Adrenal gland (tissue), 12 donors: ENCODE data around the gene FAT1. TPM values are rescaled to one million over a fixed set of nuclear protein-coding genes. Genes with fewer than 3 reads are reported as not detected.

Source experiments
- DNase-seq, 7 donors: peaks; one replicate each; pipeline ENCODE4 v3.0.0-alpha.2; 2019 to 2020
- H3K27ac ChIP-seq, 5 donors: fragments of 200-600 bp; sonication (generic) in 4 of 5; 1 replicate in 3 of 5; 2 replicates in 2 of 5; pipeline versions ENCODE4 v1.5.1 to v1.8.0; 2016 to 2020; ENCODE audit warnings: mild to moderate bottlenecking in 1 of 5
- H3K27me3 ChIP-seq: fragments of 200-600 bp; 2 replicates; pipeline ENCODE4 v1.8.0; 2021
- H3K36me3 ChIP-seq, 2 donors: fragments of 200-600 bp; replicated peaks in 1 of 2; 1 replicate in 1 of 2; 2 replicates in 1 of 2; pipeline versions ENCODE4 v1.5.1 to v1.8.0; 2018 to 2022
- H3K4me1 ChIP-seq, 2 donors: fragments of 200-600 bp; replicated peaks in 1 of 2; 1 replicate in 1 of 2; 2 replicates in 1 of 2; pipeline versions ENCODE4 v1.5.1 to v1.8.0; 2018 to 2021
- H3K4me3 ChIP-seq, 4 donors: fragments of 200-600 bp; sonication (generic) in 3 of 4; one replicate each; pipeline ENCODE4 v1.5.1; 2016 to 2018
- H3K9me3 ChIP-seq, 3 donors: fragments of 200-600 bp; sonication (generic) in 1 of 3; replicated peaks in 1 of 3; 1 replicate in 2 of 3; 2 replicates in 1 of 3; pipeline versions ENCODE4 v1.5.1 to v1.8.0; 2016 to 2021
- CTCF ChIP-seq, 6 experiments: fragments of 450-650 bp in 4 of 6; fragments of 200-600 bp in 2 of 6; sonication (generic) in 1 of 6; IDR thresholded peaks; 1 replicate in 5 of 6; 2 replicates in 1 of 6; pipeline versions ENCODE4 v1.5.1 to v1.8.0; 2016 to 2021; ENCODE audit warnings: antibody characterized with exemption in 6 of 6, mild to moderate bottlenecking in 2 of 6, moderate library complexity in 1 of 6
- POLR2A ChIP-seq, 2 donors: fragments of 450-650 bp; IDR thresholded peaks; one replicate each; pipeline ENCODE4 v1.6.1; 2017; ENCODE audit warnings: antibody characterized with exemption in 2 of 2, mild to moderate bottlenecking in 2 of 2, moderate library complexity in 1 of 2
- WGBS, 4 donors: extraction: QIAGEN DNeasy Blood & Tissue Kit in 2 of 4; methylation state at CpG; one replicate each; pipeline versions ENCODE4 v1.1.5 to v1.1.7; 2013 to 2017; 5-methylcytosine and 5-hydroxymethylcytosine counted together
- intact Hi-C, 2 donors: fragments of 100-400 bp; cut with DNase I; formaldehyde crosslinking; loops; one replicate each; pipeline versions ENCODE4 v1.14.1 to v1.15.0; 2022 to 2023
- polyA plus RNA-seq, 3 donors: library from polyadenylated mRNA; stranded (reverse); fragments of 200-250 nt in 2 of 3; fragments of 350-450 nt in 1 of 3; fragmentation: Illumina TruSeq in 1 of 3; extraction: RNeasy Lipid Tissue Mini Kit (QIAGEN cat#74804) in 1 of 3; gene quantifications; one replicate each; pipeline ENCODE4 v1.2.3, GENCODE V29; 2013 to 2014
- total RNA-seq, 9 donors: library from RNA; depleted of rRNA in 4 of 9; stranded (reverse); fragments of >200 nt in 4 of 9; fragments of 120-200 nt in 1 of 9; fragmentation: NEBNext Ultra II Directional in 1 of 9; extraction: Animal tissue kit (Norgen Biotek cat#: 25700) in 1 of 9; gene quantifications; one replicate each; pipeline versions ENCODE4 v1.1.0 to v1.2.4, GENCODE V29; 2013 to 2023
- donor health status: healthy with polysubstance abuse.
- donor health status: Bipolar disorder and iron deficiency.
- donor health status: DM: yes; HTN: yes; CAD: no.
- donor health status: DM: no; HTN: no; CAD: no.
- donor health status: DM: no; HTN: no; CAD: no.
- donor health status: DM: yes; HTN: yes; CAD: no.

Gene FAT1
- total and polyA plus RNA-seq, 12 donors, result 0.79 to 147 (median 6.3) TPM

- no peak overlapping the region for H3K4me3 ChIP-seq
- no peak for TF ChIP-seq POLR2A (IDR thresholded peaks at IDR 0.05)
- TF ChIP-seq CTCF (IDR thresholded peaks at IDR 0.05), result no peak
These were observed 22.4 kb downstream of the FAT1 start for GRCh38 chr4:186701273-186701672.

GRCh38 chr4:186700746-186701145 is 22.9 kb downstream of the FAT1 start:
- 87 to 95% (median 88%) methylated on average over 16 of the region's 16 CpGs for WGBS, 4 donors
- DNase-seq, result no peak
- H3K9me3 ChIP-seq, result no peaks in the 10 kb centered on the region
- TF ChIP-seq CTCF (IDR thresholded peaks at IDR 0.05), result no peak
- no peak for TF ChIP-seq POLR2A (IDR thresholded peaks at IDR 0.05)
- no peak overlapping the region for H3K27ac ChIP-seq
- no peak overlapping the region for H3K4me3 ChIP-seq
- intact Hi-C loops, result no loop called here
- H3K36me3 ChIP-seq, result no peaks in the 10 kb centered on the region
- no peaks in the 10 kb centered on the region for H3K27me3 ChIP-seq
- no peaks in the 10 kb centered on the region for H3K4me1 ChIP-seq

More at GRCh38 chr4:186701273-186701672, 22.4 kb downstream of the FAT1 start:
- WGBS, 4 donors, result 51 to 65% (median 60%) methylated on average over 5 of the region's 5 CpGs
- H3K4me1 ChIP-seq, result no peaks in the 10 kb centered on the region
- H3K36me3 ChIP-seq, result no peaks in the 10 kb centered on the region
- no peaks in the 10 kb centered on the region for H3K9me3 ChIP-seq
- no peak overlapping the region for H3K27ac ChIP-seq
- DNase-seq, result no peak
- intact Hi-C loops, result no loop called here
- no peaks in the 10 kb centered on the region for H3K27me3 ChIP-seq

- TF ChIP-seq POLR2A (IDR thresholded peaks at IDR 0.05), result no peak
- TF ChIP-seq CTCF (IDR thresholded peaks at IDR 0.05), result no peak
- Histone ChIP-seq H3K27ac (no peak overlapping the region), H3K4me3 (no peak overlapping the region), H3K4me1 (no peaks in the 10 kb centered on the region), H3K27me3 (no peaks in the 10 kb centered on the region), H3K9me3 (no peaks in the 10 kb centered on the region), H3K36me3 (no peaks in the 10 kb centered on the region)
- intact Hi-C loops, result no loop called here
- WGBS, 4 donors, result 76 to 86% (median 82%) methylated on average over 11 of the region's 11 CpGs
- DNase-seq, result no peak
These were observed 23.7 kb downstream of the FAT1 start for GRCh38 chr4:186699881-186700397.

GRCh38 chr4:186699298-186699697 is 24.4 kb downstream of the FAT1 start:
- no peaks in the 10 kb centered on the region for H3K9me3 ChIP-seq
- peak overlapping the region in 1 of 5 donors; percentile 24 for H3K27ac ChIP-seq
- no peaks in the 10 kb centered on the region for H3K36me3 ChIP-seq
- H3K27me3 ChIP-seq, result no peaks in the 10 kb centered on the region
- no peaks in the 10 kb centered on the region for H3K4me1 ChIP-seq
- intact Hi-C loops, result no loop called here
- 41 to 56% (median 49%) methylated on average over 5 of the region's 5 CpGs for WGBS, 4 donors
- peak in 4 of 7 donors; percentile 14 to 30 (median 22) for DNase-seq
- no peak overlapping the region for H3K4me3 ChIP-seq
- TF ChIP-seq CTCF (IDR thresholded peaks at IDR 0.05) (no peak), POLR2A (IDR thresholded peaks at IDR 0.05) (no peak)
